PFSK-1 (cell line): ENCODE results near the gene EGFLAM.

ENCODE experiments used
- FOXP2 ChIP-seq: optimal IDR thresholded peaks from 2 replicates; pipeline ENCODE3; 2011; ENCODE audit warnings: borderline replicate concordance, control low read depth, inconsistent platforms; ENCODE audit not compliant: insufficient read depth; ENCODE audit errors: extremely low read length, extremely low read depth
- POLR2AphosphoS5 ChIP-seq: IDR thresholded peaks from 2 replicates; pipeline ENCODE4 v1.6.1; 2012; ENCODE audit warnings: low read depth, mild to moderate bottlenecking, control low read depth, low read length, moderate library complexity
- SIN3A ChIP-seq: IDR thresholded peaks from 2 replicates; pipeline ENCODE4 v1.6.1; 2012; ENCODE audit warnings: mild to moderate bottlenecking, low read length, moderate library complexity, borderline replicate concordance; ENCODE audit not compliant: insufficient read depth
- TAF1 ChIP-seq: IDR thresholded peaks from 2 replicates; pipeline ENCODE4 v1.6.1; 2012; ENCODE audit warnings: low read length, control low read depth, borderline replicate concordance; ENCODE audit not compliant: insufficient read depth
- TF ChIP-seq, protein P1 (sequence below), 2 experiments: IDR thresholded peaks; 2 replicates each; pipeline versions ENCODE4 v1.6.1 to v1.8.0; 2011 to 2012; ENCODE audit warnings: low read depth in 2 of 2, low read length in 2 of 2, control low read depth in 1 of 2, inconsistent platforms in 1 of 2, mild to moderate bottlenecking in 1 of 2, moderate library complexity in 1 of 2; ENCODE audit not compliant: insufficient read depth in 1 of 2

DNA sequence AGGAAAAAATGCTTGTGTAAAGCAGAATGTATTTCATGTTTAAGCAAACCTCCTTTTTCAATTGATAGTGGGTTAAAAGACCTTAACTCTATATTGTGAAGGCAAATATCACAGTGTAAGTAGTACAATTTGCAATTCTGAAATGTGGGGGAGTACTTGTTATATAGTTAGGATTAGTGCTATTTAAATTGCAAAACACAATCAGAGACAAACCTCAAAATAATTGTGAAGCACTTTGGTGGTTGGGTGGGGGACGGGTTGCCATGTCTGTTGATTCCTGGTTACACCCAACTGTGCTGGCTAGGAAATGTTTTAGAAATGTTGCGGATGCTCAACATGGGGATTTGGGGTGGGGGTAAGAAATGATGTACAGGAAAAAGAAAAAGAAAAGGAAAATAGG lies 37.4 kb downstream of the EGFLAM start:
- TF ChIP-seq TAF1 (no peak), POLR2AphosphoS5 (no peak), SIN3A (no peak), FOXP2 (no peak)
- TF ChIP-seq, protein P1, sequence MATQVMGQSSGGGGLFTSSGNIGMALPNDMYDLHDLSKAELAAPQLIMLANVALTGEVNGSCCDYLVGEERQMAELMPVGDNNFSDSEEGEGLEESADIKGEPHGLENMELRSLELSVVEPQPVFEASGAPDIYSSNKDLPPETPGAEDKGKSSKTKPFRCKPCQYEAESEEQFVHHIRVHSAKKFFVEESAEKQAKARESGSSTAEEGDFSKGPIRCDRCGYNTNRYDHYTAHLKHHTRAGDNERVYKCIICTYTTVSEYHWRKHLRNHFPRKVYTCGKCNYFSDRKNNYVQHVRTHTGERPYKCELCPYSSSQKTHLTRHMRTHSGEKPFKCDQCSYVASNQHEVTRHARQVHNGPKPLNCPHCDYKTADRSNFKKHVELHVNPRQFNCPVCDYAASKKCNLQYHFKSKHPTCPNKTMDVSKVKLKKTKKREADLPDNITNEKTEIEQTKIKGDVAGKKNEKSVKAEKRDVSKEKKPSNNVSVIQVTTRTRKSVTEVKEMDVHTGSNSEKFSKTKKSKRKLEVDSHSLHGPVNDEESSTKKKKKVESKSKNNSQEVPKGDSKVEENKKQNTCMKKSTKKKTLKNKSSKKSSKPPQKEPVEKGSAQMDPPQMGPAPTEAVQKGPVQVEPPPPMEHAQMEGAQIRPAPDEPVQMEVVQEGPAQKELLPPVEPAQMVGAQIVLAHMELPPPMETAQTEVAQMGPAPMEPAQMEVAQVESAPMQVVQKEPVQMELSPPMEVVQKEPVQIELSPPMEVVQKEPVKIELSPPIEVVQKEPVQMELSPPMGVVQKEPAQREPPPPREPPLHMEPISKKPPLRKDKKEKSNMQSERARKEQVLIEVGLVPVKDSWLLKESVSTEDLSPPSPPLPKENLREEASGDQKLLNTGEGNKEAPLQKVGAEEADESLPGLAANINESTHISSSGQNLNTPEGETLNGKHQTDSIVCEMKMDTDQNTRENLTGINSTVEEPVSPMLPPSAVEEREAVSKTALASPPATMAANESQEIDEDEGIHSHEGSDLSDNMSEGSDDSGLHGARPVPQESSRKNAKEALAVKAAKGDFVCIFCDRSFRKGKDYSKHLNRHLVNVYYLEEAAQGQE (IDR thresholded peaks at IDR 0.05; ENCODE audit: insufficient read depth in 1 of 2, low read depth in 2 of 2, low read length in 2 of 2), result no peak
